Activated T-helper 1 cell treated with anti-CD3 and anti-CD28 coated beads, Interleukin-12 subunit alpha, Interleukin-12 subunit beta, Interleukin-2, Interleukin-4 antibody, amounts not matched to agents 30 ng/mL and 10 ng/mL and 1 ng/mL, durations not matched to agents 14 hours and 24 hours and 36 hours (primary cell): ENCODE measurements around the gene GRIN2A. TPM values are rescaled to one million over a fixed set of nuclear protein-coding genes. Genes with fewer than 3 reads are reported as not detected.

Source experiments
- DNase-seq: peaks from one replicate; pipeline ENCODE4 v3.0.0; 2021; ENCODE audit warnings: low spot score
- H3K27ac Mint-ChIP-seq: one replicate; pipeline ENCODE4 v1.8.0; 2021; ENCODE audit warnings: mild to moderate bottlenecking, mixed read lengths
- H3K27me3 Mint-ChIP-seq: one replicate; pipeline ENCODE4 v1.8.0; 2022; ENCODE audit warnings: mild to moderate bottlenecking, moderate library complexity, mixed read lengths; ENCODE audit not compliant: insufficient read depth
- H3K36me3 Mint-ChIP-seq: one replicate; pipeline ENCODE4 v1.8.0; 2021; ENCODE audit warnings: low read depth, mixed read lengths
- H3K4me1 Mint-ChIP-seq: one replicate; pipeline ENCODE4 v1.8.0; 2021; ENCODE audit warnings: low read depth, mixed read lengths
- H3K4me3 Mint-ChIP-seq: one replicate; pipeline ENCODE4 v1.8.0; 2021; ENCODE audit warnings: mild to moderate bottlenecking, moderate library complexity, mixed read lengths
- H3K9me3 Mint-ChIP-seq: one replicate; pipeline ENCODE4 v1.8.0; 2021; ENCODE audit warnings: mixed read lengths
- intact Hi-C: fragments of 100-400 bp; cut with micrococcal nuclease; formaldehyde crosslinking; loops from one replicate; pipeline ENCODE4 v1.15.1; 2024
- total RNA-seq: library from RNA; stranded (reverse); gene quantifications from 2 replicates; pipeline ENCODE4 v1.2.3, GENCODE V29; 2022

GRIN2A gene
- not detected in 2 replicates for total RNA-seq

DNA sequence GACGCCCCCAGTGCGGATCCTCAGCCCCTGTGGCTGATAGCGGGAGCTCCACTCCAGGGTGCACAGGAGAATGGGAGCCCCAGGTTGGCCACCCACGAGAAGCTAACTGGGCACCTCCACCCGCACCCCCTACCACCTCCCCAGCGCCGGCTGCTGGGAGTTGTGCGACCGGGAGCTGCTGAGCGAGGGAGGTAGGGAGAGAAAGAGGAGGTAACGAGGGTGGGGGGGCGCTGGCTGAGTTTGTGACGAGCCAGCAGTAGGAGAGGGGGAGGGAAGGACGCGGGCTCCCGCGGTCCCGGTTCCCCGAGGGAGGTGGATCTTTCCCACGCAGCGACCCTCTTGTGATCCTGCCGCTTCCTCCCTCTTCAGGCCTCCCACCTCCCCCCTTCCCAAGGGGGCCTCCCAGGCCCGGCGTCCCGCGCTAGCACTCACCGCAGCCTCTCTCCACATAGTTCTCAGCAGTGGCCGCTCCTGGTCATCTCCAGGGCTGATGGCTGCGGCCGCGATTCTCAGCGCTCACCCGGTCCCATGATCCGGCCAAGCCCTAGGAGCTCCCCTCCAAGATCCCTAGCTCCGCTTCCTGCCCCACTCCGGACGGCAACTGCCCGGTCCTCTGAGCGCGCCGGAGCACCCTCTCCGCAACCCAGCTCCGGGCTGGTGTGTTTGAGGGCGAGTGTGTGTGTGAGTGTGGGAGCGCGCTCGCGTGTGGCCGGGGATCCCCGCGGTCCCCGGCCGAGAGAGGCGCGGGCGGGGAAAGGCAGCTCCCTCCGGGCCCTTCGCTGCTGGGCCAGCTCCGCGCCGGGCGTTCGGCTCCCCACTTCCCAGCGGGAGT lies at the start of gene GRIN2A:
TSS of gene GRIN2A (minus strand) at position 207 of the 832 bp plus-strand sequence. CDS start 2,017 bp downstream, outside the sequence.
- intact Hi-C loops, result no loop called here
- Mint-ChIP-seq H3K4me3 (no peak within 1 kb of the TSS), H3K4me1 (no peaks in the 10 kb centered on the region), H3K36me3 (no peaks in the 10 kb centered on the region), H3K27ac (no peak within 1 kb of the TSS), H3K9me3 (no peaks in the 10 kb centered on the region), H3K27me3 (peaks cover 37% of the 10 kb centered on the region)
- no peak for DNase-seq

DNA sequence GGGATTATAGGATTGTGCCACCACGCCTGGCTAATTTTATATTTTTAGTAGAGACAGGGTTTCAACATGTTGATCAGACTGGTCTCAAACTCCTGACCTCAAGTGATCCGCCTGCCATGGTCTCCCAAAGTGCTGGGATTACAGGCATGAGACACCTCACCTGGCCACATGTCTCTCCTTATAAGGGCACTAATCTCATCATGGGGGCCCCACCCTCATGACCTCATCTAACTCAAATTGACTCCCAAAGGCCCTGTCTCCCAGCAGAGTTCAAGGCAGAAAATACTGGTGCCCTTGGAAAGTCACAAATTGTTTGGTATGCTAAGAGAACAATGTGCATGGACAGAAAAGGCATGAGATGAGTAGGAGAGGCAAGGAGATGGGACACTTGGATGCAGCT lies 49.3 kb upstream of the GRIN2A start:
- Mint-ChIP-seq H3K36me3 (no peaks in the 10 kb centered on the region), H3K27me3 (peaks cover 5% of the 10 kb centered on the region), H3K27ac (no peak overlapping the region), H3K9me3 (peaks cover 16% of the 10 kb centered on the region), H3K4me1 (no peaks in the 10 kb centered on the region), H3K4me3 (no peak overlapping the region)
- intact Hi-C loops, result no loop called here
- no peak for DNase-seq

DNA sequence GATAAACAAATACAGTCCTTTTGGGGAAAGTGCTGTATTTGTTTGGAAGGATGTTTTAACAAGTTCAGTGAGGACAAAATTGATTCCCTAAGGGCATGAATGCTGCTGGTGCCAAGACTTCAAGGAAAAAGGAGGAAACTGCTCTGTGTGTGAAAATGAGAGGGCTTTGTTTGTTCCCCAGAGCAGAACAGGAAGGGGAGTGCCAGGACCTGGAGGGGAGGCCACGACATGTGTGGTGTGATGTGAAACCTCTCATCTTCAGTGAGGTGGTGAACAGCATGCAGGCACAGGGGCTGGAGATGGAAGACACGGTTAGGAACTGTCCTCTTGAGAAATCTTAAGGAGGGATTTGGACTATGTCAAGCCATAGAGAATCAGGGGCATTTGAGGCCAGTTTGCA lies 46.6 kb upstream of the GRIN2A start:
- peaks cover 6% of the 10 kb centered on the region for H3K27me3 Mint-ChIP-seq
- intact Hi-C loops, result no loop called here
- no peak for DNase-seq
- H3K36me3 Mint-ChIP-seq, result no peaks in the 10 kb centered on the region
- no peaks in the 10 kb centered on the region for H3K4me1 Mint-ChIP-seq
- H3K9me3 Mint-ChIP-seq, result peaks cover 16% of the 10 kb centered on the region
- H3K27ac Mint-ChIP-seq, result no peak overlapping the region
- no peak overlapping the region for H3K4me3 Mint-ChIP-seq

DNA sequence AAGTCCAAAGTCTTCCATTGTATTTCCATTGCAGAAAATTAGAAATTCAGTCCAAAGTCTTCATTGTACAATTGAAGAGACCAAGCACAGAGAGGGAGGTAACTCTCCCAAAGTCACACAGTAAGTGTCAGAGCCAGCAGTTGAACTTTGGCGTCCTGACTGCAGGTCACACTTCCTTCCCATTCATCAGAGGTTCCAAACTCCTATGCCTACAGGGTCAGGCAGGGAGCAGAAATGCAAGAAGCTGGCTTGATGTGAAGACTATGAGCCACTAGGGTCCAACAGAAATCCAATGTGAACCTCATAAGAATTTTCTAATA lies 44.7 kb upstream of the GRIN2A start:
- H3K27me3 Mint-ChIP-seq, result peaks cover 1% of the 10 kb centered on the region
- H3K9me3 Mint-ChIP-seq, result peaks cover 5% of the 10 kb centered on the region
- H3K4me1 Mint-ChIP-seq, result no peaks in the 10 kb centered on the region
- DNase-seq, result no peak
- no peak overlapping the region for H3K27ac Mint-ChIP-seq
- intact Hi-C loops, result no loop called here
- no peak overlapping the region for H3K4me3 Mint-ChIP-seq
- H3K36me3 Mint-ChIP-seq, result no peaks in the 10 kb centered on the region

DNA sequence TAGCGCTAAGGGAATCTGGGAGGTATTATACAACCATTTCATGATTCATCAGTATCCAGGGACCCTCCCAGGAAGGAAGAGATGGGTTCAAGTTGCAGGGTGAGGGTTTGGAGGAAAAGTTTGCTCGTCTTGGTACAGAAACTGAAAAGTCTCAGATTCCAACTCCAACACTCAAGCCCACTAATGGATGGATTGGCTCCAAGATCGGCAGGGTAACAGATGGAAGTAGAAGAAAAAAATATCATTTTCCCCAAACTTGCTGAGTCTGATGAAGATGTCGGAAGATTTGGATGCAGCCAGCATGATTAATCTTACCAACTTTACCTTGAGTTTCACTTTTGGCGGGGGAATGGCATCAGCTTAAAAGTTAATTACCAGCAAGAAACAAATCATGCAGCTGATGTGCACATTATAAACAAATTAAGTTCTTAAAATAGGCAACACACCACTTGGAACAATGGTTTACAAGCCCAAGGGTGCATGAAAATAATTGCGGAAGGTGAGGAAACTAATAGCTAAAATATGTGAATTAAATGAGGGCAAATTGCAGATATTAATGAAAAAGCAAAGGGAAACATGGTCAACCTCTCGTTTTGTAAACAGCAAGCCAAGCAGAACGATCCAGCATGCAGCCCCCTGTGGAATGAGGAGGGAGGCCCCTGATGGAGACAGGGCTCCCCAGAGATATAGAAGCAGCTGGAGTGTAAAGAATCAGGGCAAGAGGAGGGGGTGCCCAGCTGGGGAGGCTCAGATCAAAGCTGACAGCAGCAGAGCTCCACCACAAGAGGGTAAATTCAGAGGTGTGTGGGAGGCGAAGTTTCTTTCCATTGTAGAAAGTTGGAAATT lies 44.1 kb upstream of the GRIN2A start:
- no peaks in the 10 kb centered on the region for H3K4me1 Mint-ChIP-seq
- peaks cover 1% of the 10 kb centered on the region for H3K27me3 Mint-ChIP-seq
- H3K36me3 Mint-ChIP-seq, result no peaks in the 10 kb centered on the region
- no peaks in the 10 kb centered on the region for H3K9me3 Mint-ChIP-seq
- DNase-seq, result no peak
- no peak overlapping the region for H3K4me3 Mint-ChIP-seq
- no peak overlapping the region for H3K27ac Mint-ChIP-seq
- intact Hi-C loops, result no loop called here

DNA sequence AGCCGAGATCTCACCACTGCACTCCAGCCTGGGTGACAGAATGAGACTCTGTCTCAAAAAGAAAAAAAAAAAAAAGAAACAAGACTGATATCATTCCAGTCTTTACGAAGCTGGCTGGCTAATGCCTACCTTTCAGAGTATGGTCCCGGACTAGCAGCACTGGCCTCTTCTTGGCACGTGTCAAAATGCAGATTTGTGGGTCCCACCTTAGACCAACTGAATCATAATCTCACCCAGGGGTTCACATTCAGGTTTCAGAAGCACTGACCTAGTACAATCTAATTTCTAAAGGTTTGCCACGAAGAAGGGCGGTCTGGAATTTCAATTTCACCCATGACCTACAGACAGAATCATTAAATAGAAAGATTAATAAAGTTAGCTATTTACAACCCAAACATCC lies 43.4 kb upstream of the GRIN2A start:
- Mint-ChIP-seq H3K27me3 (peaks cover 1% of the 10 kb centered on the region), H3K4me3 (no peak overlapping the region), H3K9me3 (no peaks in the 10 kb centered on the region), H3K4me1 (no peaks in the 10 kb centered on the region), H3K36me3 (no peaks in the 10 kb centered on the region), H3K27ac (no peak overlapping the region)
- intact Hi-C loops, result no loop called here
- no peak for DNase-seq

DNA sequence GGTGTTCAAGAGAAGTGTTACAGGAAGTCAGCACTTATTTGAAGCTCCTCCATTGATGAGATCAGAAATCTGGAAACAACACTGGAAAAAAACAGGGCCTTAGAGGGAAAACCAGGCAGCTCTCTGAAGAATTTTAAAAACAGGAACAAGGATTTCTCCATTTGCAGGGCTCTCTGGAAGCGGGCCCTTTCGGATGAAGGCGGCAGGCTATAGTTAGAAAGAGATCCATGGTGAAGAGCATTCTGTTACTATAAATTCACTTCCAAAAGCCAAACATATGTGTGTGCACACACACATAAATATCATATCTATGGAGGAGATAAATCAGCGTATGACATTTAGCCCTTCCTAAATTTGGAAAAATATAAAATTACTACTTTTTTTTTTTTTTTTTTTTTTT lies 42.6 kb upstream of the GRIN2A start:
- Mint-ChIP-seq H3K27me3 (peaks cover 5% of the 10 kb centered on the region), H3K9me3 (no peaks in the 10 kb centered on the region), H3K4me3 (no peak overlapping the region), H3K27ac (no peak overlapping the region), H3K36me3 (no peaks in the 10 kb centered on the region), H3K4me1 (no peaks in the 10 kb centered on the region)
- intact Hi-C loops, result no loop called here
- no peak for DNase-seq

DNA sequence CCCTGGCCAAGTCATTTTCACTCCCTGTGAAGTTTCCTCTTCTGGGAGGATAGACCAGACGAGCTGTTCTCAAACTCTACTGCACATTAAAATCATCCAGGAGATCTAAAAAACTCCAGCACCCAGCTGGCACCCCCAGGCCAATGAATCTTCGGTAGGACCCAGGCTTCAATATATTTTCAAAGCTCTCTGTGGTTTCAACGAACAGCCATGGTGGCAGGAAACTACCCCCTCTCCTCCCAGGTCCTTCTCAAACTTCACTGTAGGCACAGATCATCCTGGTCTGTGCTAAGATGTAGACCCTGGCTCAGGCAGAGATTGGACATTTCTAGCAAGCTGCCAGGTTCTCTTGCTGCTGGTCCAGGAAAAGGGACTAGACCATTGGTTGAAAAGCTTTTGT lies 38.7 kb upstream of the GRIN2A start:
- Mint-ChIP-seq H3K4me1 (no peaks in the 10 kb centered on the region), H3K9me3 (no peaks in the 10 kb centered on the region), H3K27ac (no peak overlapping the region), H3K36me3 (no peaks in the 10 kb centered on the region), H3K4me3 (no peak overlapping the region), H3K27me3 (peaks cover 5% of the 10 kb centered on the region)
- intact Hi-C loops, result no loop called here
- no peak for DNase-seq

DNA sequence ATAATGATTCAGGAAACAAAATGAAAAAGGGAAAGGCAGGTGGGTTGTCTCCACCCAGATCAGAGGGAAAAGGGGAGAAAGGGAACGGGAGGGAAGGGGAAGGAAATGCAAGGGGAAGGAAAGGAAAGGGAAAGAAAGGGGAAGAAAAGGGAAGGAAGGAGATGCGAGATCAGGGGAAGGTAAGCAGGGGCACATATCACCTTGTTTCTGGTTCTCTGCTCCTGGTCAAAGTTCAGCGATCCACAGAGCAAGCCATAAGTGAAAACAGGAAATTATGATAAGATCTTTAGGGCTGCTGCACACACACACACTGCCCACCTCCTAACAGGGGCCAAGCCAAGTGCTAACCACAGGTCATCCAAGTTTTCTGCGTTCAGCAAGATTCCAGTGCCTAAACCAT lies 37.5 kb upstream of the GRIN2A start:
- Mint-ChIP-seq H3K4me1 (no peaks in the 10 kb centered on the region), H3K4me3 (no peak overlapping the region), H3K36me3 (no peaks in the 10 kb centered on the region), H3K27ac (no peak overlapping the region), H3K27me3 (peaks cover 5% of the 10 kb centered on the region), H3K9me3 (no peaks in the 10 kb centered on the region)
- intact Hi-C loops, result no loop called here
- DNase-seq, result no peak

DNA sequence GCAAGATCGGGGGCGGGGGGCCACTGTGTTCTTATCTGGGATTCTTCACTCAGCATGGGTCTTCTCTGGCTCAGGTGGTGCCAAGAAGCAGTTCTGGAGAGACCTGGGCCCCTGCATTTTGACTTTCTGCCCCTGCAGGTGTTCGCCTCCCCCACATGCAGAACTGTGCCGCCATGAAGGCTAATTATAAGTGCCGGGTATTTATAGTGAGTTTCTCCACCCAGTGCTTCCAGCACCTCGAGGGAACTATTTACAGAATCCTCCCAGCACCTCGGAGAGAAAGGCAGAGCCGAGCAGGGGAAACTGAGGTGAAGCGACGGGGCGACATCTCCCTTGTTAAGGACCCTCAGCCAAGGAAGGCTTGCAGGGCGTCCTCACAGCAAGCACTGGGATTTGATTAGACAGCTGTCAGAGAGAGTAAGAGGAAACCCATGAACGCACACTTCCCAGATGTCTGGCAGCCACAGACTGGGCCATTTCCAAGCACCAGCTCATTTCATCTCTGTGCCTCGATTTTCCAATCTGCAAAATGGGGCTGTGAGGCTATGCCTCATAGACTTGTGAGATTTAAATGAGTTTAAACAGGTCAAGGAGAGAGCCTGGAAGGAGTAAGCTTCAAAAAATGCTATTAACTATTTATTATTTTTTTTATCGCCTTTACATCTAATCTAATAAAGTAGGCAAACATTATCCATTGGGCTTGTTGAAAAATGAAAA lies 36.4 kb upstream of the GRIN2A start:
- no peaks in the 10 kb centered on the region for H3K36me3 Mint-ChIP-seq
- intact Hi-C loops, result no loop called here
- no peak for DNase-seq

DNA sequence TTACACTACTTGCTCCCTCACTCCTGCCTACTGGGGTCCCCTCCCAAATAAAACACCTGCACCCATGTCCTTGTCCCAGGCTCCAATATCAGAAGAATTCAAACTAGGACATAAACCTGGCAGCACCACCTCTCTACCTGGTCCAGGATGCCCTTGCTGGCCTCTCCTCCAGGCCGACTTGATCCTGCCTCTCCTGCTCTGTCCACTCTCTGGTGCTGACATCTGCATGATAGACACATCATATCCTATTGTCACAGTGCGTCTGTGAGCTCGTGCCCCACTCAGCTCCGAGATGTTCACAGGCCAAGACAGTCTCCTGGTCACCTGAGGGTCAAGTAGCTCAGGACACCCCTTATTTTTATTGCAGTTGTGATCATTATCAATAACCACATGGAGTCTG lies 31.5 kb upstream of the GRIN2A start:
- no peak overlapping the region for H3K27ac Mint-ChIP-seq
- H3K9me3 Mint-ChIP-seq, result no peaks in the 10 kb centered on the region
- no peak overlapping the region for H3K4me3 Mint-ChIP-seq
- DNase-seq, result no peak
- H3K36me3 Mint-ChIP-seq, result no peaks in the 10 kb centered on the region
- no peaks in the 10 kb centered on the region for H3K27me3 Mint-ChIP-seq
- H3K4me1 Mint-ChIP-seq, result no peaks in the 10 kb centered on the region
- intact Hi-C loops, result no loop called here

More for the DNA sequence above, 36.4 kb upstream of the GRIN2A start:
- Mint-ChIP-seq H3K27me3 (peaks cover 3% of the 10 kb centered on the region), H3K4me1 (no peaks in the 10 kb centered on the region), H3K9me3 (no peaks in the 10 kb centered on the region), H3K4me3 (no peak overlapping the region), H3K27ac (no peak overlapping the region)

DNA sequence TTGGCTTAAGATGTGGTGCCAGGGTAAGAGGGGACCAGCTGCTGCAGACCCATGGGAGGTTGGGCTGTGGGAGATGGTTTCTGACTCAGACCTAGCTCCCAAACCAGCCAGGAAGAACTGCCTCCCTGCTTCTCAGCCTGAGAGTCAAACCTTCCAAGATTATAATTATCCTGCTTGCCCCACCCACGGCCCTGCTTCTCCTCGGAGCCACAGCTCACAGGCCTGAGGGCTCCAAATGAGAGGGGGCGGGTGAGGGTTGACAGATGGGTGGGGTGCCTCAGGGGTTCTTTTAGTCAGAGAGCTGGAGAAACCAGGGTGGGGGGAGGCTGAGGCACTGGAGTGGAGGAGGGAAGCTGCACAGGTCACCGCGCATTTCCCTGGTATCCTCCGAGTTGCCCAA lies 28.7 kb upstream of the GRIN2A start:
- H3K4me1 Mint-ChIP-seq, result no peaks in the 10 kb centered on the region
- no peaks in the 10 kb centered on the region for H3K27me3 Mint-ChIP-seq
- H3K27ac Mint-ChIP-seq, result no peak overlapping the region
- no peak for DNase-seq
- no peaks in the 10 kb centered on the region for H3K36me3 Mint-ChIP-seq
- H3K4me3 Mint-ChIP-seq, result no peak overlapping the region
- intact Hi-C loops, result no loop called here
- peaks cover 2% of the 10 kb centered on the region for H3K9me3 Mint-ChIP-seq

DNA sequence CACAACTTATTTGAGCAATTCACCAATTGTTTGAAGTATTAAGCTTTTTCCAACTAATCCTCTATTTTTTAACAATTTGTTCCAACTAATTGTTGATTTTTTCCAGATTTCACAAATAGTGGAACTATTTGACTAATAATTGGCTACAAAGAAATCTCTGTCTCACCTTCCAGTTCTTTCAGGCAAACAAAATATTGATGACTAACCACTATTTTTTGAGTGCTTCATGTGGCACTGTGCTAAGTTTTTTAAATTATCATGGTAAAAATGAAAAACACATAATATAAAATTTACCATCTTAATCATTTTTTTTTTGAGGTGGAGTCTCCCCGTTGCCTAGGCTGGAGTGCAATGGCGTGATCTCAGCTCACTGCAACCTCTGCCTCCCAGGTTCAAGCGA lies 24.6 kb upstream of the GRIN2A start:
- Mint-ChIP-seq H3K9me3 (peaks cover 10% of the 10 kb centered on the region), H3K27ac (no peak overlapping the region), H3K4me1 (no peaks in the 10 kb centered on the region), H3K36me3 (no peaks in the 10 kb centered on the region), H3K4me3 (no peak overlapping the region), H3K27me3 (no peaks in the 10 kb centered on the region)
- intact Hi-C loops, result no loop called here
- no peak for DNase-seq
